Upper lobe of right lung (tissue), 1 donor: ENCODE data around the gene HIP1. TPM values are rescaled to one million over a fixed set of nuclear protein-coding genes. Genes with fewer than 3 reads are reported as not detected.
"Not testable (repeated sequence)": the region's sequence is repeated elsewhere in the genome, so short reads cannot be mapped to it uniquely, and the experiment has no call there.

Source experiments
- ATAC-seq: fragments of 200-7000 bp; cut with Tn5 transposase; one replicate; pipeline ENCODE4 v1.9.1; 2020; ENCODE audit warnings: mild to moderate bottlenecking, moderate library complexity
- DNase-seq: peaks from one replicate; pipeline ENCODE4 v3.0.0-alpha.2; 2020
- H3K27ac ChIP-seq: fragments of 200-600 bp; one replicate; pipeline ENCODE4 v1.8.0; 2022
- H3K27me3 ChIP-seq: fragments of 200-600 bp; one replicate; pipeline ENCODE4 v1.8.0; 2022; ENCODE audit warnings: mild to moderate bottlenecking
- H3K36me3 ChIP-seq: fragments of 200-600 bp; one replicate; pipeline ENCODE4 v1.8.0; 2022
- H3K4me1 ChIP-seq: fragments of 200-600 bp; one replicate; pipeline ENCODE4 v1.8.0; 2022
- H3K4me3 ChIP-seq: fragments of 200-600 bp; one replicate; pipeline ENCODE4 v1.8.0; 2022; ENCODE audit warnings: mild to moderate bottlenecking
- H3K9me3 ChIP-seq: fragments of 200-600 bp; one replicate; pipeline ENCODE4 v1.8.0; 2022
- CTCF ChIP-seq: fragments of 200-600 bp; IDR thresholded peaks from one replicate; pipeline ENCODE4 v1.8.0; 2022; ENCODE audit warnings: antibody characterized with exemption
- intact Hi-C: fragments of 100-400 bp; cut with DNase I; formaldehyde crosslinking; loops from one replicate; pipeline ENCODE4 v1.11.0; 2022
- total RNA-seq: library from RNA; stranded (reverse); fragmentation: NEBNext Ultra II Directional; extraction: Animal tissue kit (Norgen Biotek cat#: 25700); gene quantifications from one replicate; pipeline ENCODE4 v1.2.1, GENCODE V29; 2021
- donor health status: DM: no; HTN: yes; CAD: no; lungs with severe emphysema.

The HIP1 gene
- total RNA-seq, 1 donor from 2014 or later = 86.2 TPM

- H3K4me3 ChIP-seq = no peak overlapping the region
- peak overlapping the region; percentile 61 for H3K27ac ChIP-seq
- no peaks in the 10 kb centered on the region for H3K36me3 ChIP-seq
- ATAC-seq = no peak
- H3K4me1 ChIP-seq = peaks cover 35% of the 10 kb centered on the region
- no peaks in the 10 kb centered on the region for H3K27me3 ChIP-seq
- no peak for DNase-seq
- intact Hi-C loops = no loop called here
- H3K9me3 ChIP-seq = no peaks in the 10 kb centered on the region
- TF ChIP-seq CTCF = no peak
These were observed 5.7 kb downstream of the HIP1 start for GRCh38 chr7:75732764-75733630.

GRCh38 chr7:75732016-75732521 lies 6.7 kb downstream of the HIP1 start:
- peaks cover 34% of the 10 kb centered on the region for H3K4me1 ChIP-seq
- no peak for ATAC-seq

GRCh38 chr7:75729851-75730274 lies 8.9 kb downstream of the HIP1 start:
- no peaks in the 10 kb centered on the region for H3K27me3 ChIP-seq
- no peaks in the 10 kb centered on the region for H3K36me3 ChIP-seq
- TF ChIP-seq CTCF = no peak
- intact Hi-C loops = no loop called here
- H3K27ac ChIP-seq = no peak overlapping the region
- ATAC-seq (no peak), DNase-seq (no peak)
- no peak overlapping the region for H3K4me3 ChIP-seq
- H3K4me1 ChIP-seq = peaks cover 33% of the 10 kb centered on the region
- H3K9me3 ChIP-seq = no peaks in the 10 kb centered on the region

More at GRCh38 chr7:75732016-75732521, 6.7 kb downstream of the HIP1 start:
- no peak overlapping the region for H3K4me3 ChIP-seq
- no peak for DNase-seq
- no peaks in the 10 kb centered on the region for H3K27me3 ChIP-seq
- H3K9me3 ChIP-seq = no peaks in the 10 kb centered on the region
- intact Hi-C loops = no loop called here
- TF ChIP-seq CTCF = no peak
- H3K27ac ChIP-seq = peak overlapping the region; percentile 61
- H3K36me3 ChIP-seq = no peaks in the 10 kb centered on the region

GRCh38 chr7:75727881-75728593 lies 10.7 kb downstream of the HIP1 start:
- ATAC-seq = peak; percentile 95
- peak overlapping the region; percentile 16 for H3K4me3 ChIP-seq
- intact Hi-C loops = no loop called here

GRCh38 chr7:75727351-75727750 lies 11.4 kb downstream of the HIP1 start:
- DNase-seq, intact Hi-C loops, ATAC-seq, H3K4me3 ChIP-seq, H3K9me3 ChIP-seq, H3K27me3 ChIP-seq, H3K36me3 ChIP-seq: not testable (repeated sequence)
- Histone ChIP-seq H3K27ac (peak overlapping the region; percentile 78), H3K4me1 (peaks cover 30% of the 10 kb centered on the region)

More at GRCh38 chr7:75727881-75728593, 10.7 kb downstream of the HIP1 start:
- TF ChIP-seq CTCF = no peak
- no peaks in the 10 kb centered on the region for H3K9me3 ChIP-seq
- peak; percentile 93 for DNase-seq
- peaks cover 30% of the 10 kb centered on the region for H3K4me1 ChIP-seq
- H3K36me3 ChIP-seq = no peaks in the 10 kb centered on the region
- peak overlapping the region; percentile 78 for H3K27ac ChIP-seq
- H3K27me3 ChIP-seq = no peaks in the 10 kb centered on the region

GRCh38 chr7:75725306-75725705 lies 13.4 kb downstream of the HIP1 start:
- TF ChIP-seq CTCF = no peak
- DNase-seq = no peak
- intact Hi-C loops = no loop called here

More at GRCh38 chr7:75725306-75725705, 13.4 kb downstream of the HIP1 start:
- no peaks in the 10 kb centered on the region for H3K27me3 ChIP-seq
- no peaks in the 10 kb centered on the region for H3K36me3 ChIP-seq
- no peak overlapping the region for H3K4me3 ChIP-seq
- H3K4me1 ChIP-seq = peaks cover 36% of the 10 kb centered on the region
- no peaks in the 10 kb centered on the region for H3K9me3 ChIP-seq
- no peak overlapping the region for H3K27ac ChIP-seq
- ATAC-seq = no peak
